HG03571 (cell line): Measurements from ENCODE around the gene YIPF2.
"Not testable (repeated sequence)": the region's sequence is repeated elsewhere in the genome, so short reads cannot be mapped to it uniquely, and the experiment has no call there.

Source experiments
- ATAC-seq: cut with Tn5 transposase; IDR thresholded peaks from one replicate; pipeline ENCODE4 v1.9.1; 2021; ENCODE audit not compliant: unreplicated experiment

YIPF2 gene

GRCh38 chr19:10877608-10878007 lies 50.8 kb downstream of the YIPF2 start:
- ATAC-seq: not testable (repeated sequence)

- ATAC-seq: peak; percentile 50
Measured at GRCh38 chr19:10876459-10877240, 51.8 kb downstream of the YIPF2 start.

- no peak for ATAC-seq
Measured at GRCh38 chr19:10874024-10874423, 54.4 kb downstream of the YIPF2 start.

- no peak for ATAC-seq
Measured at GRCh38 chr19:10872546-10873107, 55.8 kb downstream of the YIPF2 start.
